Glutamatergic neuron (in vitro differentiated cells): ENCODE results near the gene RFC5. TPM values are rescaled to one million over a fixed set of nuclear protein-coding genes. Genes with fewer than 3 reads are reported as not detected.

ENCODE experiments used
- DNase-seq: peaks from one replicate; pipeline ENCODE4 v3.0.0; 2022
- H3K27ac Mint-ChIP-seq: one replicate; pipeline ENCODE4 v1.8.0; 2020; ENCODE audit warnings: mild to moderate bottlenecking, mixed read lengths, inconsistent platforms; ENCODE audit not compliant: unreplicated experiment
- H3K27me3 Mint-ChIP-seq: one replicate; pipeline ENCODE4 v1.8.0; 2020; ENCODE audit warnings: mild to moderate bottlenecking, moderate library complexity, mixed read lengths, inconsistent platforms; ENCODE audit not compliant: unreplicated experiment
- H3K36me3 Mint-ChIP-seq: one replicate; pipeline ENCODE4 v1.8.0; 2020; ENCODE audit warnings: mild to moderate bottlenecking, mixed read lengths, inconsistent platforms; ENCODE audit not compliant: unreplicated experiment
- H3K4me1 Mint-ChIP-seq: one replicate; pipeline ENCODE4 v1.8.0; 2020; ENCODE audit warnings: mild to moderate bottlenecking, low read depth, mixed read lengths, inconsistent platforms; ENCODE audit not compliant: unreplicated experiment
- H3K4me3 Mint-ChIP-seq: one replicate; pipeline ENCODE4 v1.8.0; 2020; ENCODE audit warnings: mild to moderate bottlenecking, mixed read lengths, inconsistent platforms; ENCODE audit not compliant: unreplicated experiment
- H3K9me3 Mint-ChIP-seq: one replicate; pipeline ENCODE4 v1.8.0; 2020; ENCODE audit warnings: mild to moderate bottlenecking, moderate library complexity, mixed read lengths, inconsistent platforms; ENCODE audit not compliant: unreplicated experiment
- total RNA-seq: library from RNA; stranded (reverse); fragmentation: NEBNext Ultra II Directional; extraction: Animal tissue kit (Norgen Biotek cat#: 25700); gene quantifications from one replicate; pipeline ENCODE4 v1.2.1, GENCODE V29; 2021; ENCODE audit not compliant: unreplicated experiment
- TF ChIP-seq, protein P1 (sequence below): fragments of 200-600 bp; sonication (generic); IDR thresholded peaks from one replicate; pipeline ENCODE4 v1.5.0; 2021; ENCODE audit not compliant: partially characterized antibody, unreplicated experiment

The RFC5 gene
- total RNA-seq, 1 donor from 2014 or later: 8.4 TPM

DNA sequence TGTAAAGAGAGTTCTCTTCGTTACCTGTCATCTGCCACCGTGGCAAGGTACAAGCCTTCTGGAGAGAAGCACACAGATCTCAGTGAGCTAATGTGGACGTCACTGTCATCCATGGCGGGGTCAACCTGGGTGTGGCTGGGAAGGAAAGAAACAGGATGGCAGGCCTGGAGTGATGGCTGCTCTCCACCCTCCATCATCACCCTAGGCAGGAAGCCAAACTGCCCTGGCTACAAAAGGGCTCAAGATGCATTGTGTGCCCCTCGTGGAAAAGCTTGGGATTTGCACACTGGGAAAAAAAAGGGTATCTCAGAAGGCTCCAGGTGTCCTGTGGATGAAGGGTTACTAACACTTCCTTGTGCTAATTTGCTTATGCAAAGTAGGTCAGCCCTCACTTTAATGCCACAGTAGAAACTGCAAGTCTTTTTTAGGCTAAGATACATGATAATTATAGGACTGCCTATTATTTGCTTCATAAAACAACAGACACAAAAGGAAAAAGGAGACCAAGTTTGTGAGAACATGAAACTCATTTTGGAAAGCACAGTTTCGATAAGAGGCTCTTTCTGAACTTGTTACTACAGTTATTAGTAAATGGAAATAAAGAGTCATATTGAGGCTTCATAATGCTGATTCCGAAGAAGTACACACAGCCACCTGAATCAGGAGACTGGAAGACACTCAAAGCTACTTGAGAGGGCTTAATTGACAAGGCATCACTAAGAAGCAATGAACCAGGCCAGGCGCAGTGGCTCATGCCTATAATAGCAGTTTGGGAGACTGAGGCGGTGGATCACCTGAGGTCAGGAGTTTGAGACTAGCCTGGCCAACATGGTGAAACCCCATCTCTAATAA, 18.9 kb downstream of the RFC5 start:
- no peaks in the 10 kb centered on the region for H3K27me3 Mint-ChIP-seq
- DNase-seq: no peak
- no peak overlapping the region for H3K4me3 Mint-ChIP-seq
- no peaks in the 10 kb centered on the region for H3K4me1 Mint-ChIP-seq
- H3K36me3 Mint-ChIP-seq: no peaks in the 10 kb centered on the region
- H3K27ac Mint-ChIP-seq: no peak overlapping the region
- TF ChIP-seq, protein P1, sequence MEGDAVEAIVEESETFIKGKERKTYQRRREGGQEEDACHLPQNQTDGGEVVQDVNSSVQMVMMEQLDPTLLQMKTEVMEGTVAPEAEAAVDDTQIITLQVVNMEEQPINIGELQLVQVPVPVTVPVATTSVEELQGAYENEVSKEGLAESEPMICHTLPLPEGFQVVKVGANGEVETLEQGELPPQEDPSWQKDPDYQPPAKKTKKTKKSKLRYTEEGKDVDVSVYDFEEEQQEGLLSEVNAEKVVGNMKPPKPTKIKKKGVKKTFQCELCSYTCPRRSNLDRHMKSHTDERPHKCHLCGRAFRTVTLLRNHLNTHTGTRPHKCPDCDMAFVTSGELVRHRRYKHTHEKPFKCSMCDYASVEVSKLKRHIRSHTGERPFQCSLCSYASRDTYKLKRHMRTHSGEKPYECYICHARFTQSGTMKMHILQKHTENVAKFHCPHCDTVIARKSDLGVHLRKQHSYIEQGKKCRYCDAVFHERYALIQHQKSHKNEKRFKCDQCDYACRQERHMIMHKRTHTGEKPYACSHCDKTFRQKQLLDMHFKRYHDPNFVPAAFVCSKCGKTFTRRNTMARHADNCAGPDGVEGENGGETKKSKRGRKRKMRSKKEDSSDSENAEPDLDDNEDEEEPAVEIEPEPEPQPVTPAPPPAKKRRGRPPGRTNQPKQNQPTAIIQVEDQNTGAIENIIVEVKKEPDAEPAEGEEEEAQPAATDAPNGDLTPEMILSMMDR: peak; percentile 7
- no peaks in the 10 kb centered on the region for H3K9me3 Mint-ChIP-seq

DNA sequence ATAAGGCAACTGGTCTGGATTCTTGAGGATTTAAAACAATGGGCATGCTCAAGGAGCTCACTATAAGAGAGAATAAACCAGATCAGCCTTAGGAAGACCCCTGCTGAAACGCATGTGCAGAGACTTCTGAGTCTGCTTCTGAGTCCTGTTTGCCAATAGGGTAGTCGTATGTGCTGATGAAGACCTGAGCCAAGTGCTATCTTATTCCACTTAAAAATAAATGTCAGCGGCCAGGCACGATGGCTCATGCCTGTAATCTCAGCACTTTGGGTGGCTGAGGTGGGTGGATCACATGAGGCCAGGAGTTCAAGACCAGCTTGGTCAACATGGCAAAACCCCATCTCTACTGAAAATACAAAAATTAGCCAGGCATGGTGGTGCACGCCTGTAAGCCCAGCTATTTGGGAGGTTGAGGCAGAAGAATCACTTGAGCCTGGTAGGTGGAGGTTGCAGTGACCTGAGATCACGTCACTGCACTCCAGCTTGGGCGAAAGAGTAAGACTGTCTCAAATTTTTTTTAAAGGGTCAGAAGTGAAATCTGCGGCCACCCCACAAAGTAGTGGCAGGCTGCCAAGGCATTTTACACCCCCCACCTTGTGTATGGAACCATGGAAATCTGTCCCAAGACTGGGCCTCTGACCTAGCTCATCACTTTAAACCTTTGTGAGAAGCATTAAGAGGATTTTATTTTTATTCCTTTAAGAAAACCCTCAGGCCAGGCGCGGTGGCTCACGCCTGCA, 20.3 kb downstream of the RFC5 start:
- Mint-ChIP-seq H3K27ac (no peak overlapping the region), H3K27me3 (no peaks in the 10 kb centered on the region), H3K9me3 (no peaks in the 10 kb centered on the region), H3K4me1 (no peaks in the 10 kb centered on the region), H3K4me3 (no peak overlapping the region), H3K36me3 (no peaks in the 10 kb centered on the region)
- DNase-seq: no peak
- TF ChIP-seq, protein P1: no peak

DNA sequence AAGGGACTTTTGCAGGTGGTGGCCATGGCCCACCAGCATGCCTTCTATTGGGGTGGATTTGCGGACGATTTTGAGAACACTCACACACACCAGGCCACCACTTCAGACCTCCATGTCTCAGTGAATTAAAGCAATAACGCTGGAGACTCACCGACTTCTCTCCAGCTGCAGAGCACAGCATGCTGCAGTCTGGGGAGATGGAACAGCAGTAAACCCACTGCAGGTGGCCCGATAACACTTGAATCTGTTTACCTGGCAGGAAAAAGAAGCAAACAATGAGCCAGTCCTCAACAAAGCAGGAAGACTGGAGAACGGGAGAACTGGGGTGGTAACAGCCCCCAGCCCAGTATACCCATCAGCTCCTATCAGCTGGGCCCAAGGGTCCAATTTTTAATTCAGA, 21.6 kb downstream of the RFC5 start:
- Mint-ChIP-seq H3K4me3 (no peak overlapping the region), H3K36me3 (no peaks in the 10 kb centered on the region), H3K9me3 (no peaks in the 10 kb centered on the region), H3K27me3 (no peaks in the 10 kb centered on the region), H3K27ac (no peak overlapping the region), H3K4me1 (no peaks in the 10 kb centered on the region)
- no peak for DNase-seq
- TF ChIP-seq, protein P1: no peak

DNA sequence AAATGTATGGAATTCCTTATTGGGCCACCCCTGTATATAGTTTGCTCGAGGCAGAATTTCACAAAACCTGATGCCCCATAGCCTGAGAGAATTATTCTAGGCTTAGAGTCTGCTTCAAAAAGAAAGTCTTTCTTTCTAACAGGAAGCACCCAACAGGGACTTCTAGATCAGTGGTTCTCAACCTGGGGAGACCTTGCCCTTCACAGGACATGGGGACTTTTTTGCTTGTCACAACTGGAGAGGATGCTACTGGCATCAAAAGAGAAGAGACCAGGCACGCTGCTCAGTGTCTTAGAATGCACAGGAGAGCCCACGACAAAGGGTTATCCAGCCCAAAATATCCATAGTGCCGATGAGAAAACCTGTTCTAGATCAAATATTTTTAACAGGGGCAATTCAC, 25.6 kb downstream of the RFC5 start:
- DNase-seq: no peak
- no peak overlapping the region for H3K27ac Mint-ChIP-seq
- TF ChIP-seq, protein P1: no peak
- no peaks in the 10 kb centered on the region for H3K9me3 Mint-ChIP-seq
- no peaks in the 10 kb centered on the region for H3K27me3 Mint-ChIP-seq
- H3K36me3 Mint-ChIP-seq: no peaks in the 10 kb centered on the region
- H3K4me3 Mint-ChIP-seq: no peak overlapping the region
- H3K4me1 Mint-ChIP-seq: no peaks in the 10 kb centered on the region

DNA sequence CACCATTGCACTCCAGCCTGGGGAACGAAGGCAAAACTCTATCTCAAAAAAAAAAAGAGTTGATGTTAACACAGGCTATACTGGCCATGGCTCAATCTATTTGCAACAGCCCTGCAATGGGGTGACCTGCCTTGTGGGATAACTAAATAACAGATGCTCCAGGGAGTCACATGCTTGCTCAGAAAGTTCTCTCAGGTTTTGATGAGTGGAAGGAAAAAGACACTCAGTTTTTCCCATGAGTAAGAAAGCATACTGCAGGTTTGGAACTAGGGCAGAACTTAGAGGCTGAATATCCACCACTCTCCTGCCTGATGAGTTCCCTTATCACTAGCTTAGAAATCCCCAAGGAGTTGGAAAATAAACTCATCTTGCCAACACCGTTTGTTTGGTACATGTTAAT, 27.6 kb downstream of the RFC5 start:
- no peak overlapping the region for H3K4me3 Mint-ChIP-seq
- no peak for DNase-seq
- H3K36me3 Mint-ChIP-seq: no peaks in the 10 kb centered on the region
- TF ChIP-seq, protein P1: no peak
- no peaks in the 10 kb centered on the region for H3K9me3 Mint-ChIP-seq
- no peak overlapping the region for H3K27ac Mint-ChIP-seq
- H3K27me3 Mint-ChIP-seq: no peaks in the 10 kb centered on the region
- H3K4me1 Mint-ChIP-seq: no peaks in the 10 kb centered on the region
